Memory B cell (primary cell): ENCODE results near the gene P4HA2.

Source experiments
- ATAC-seq: fragments of 150-1000 bp; cut with Tn5 transposase; 2 replicates; pipeline ENCODE4 v1.10.0; 2021; ENCODE audit warnings: low read depth, mild to moderate bottlenecking, moderate library complexity
- DNase-seq, 2 donors: peaks; one replicate each; pipeline ENCODE4 v3.0.0; 2022; ENCODE audit warnings: low spot score in 2 of 2
- H3K27ac Mint-ChIP-seq: one replicate; pipeline ENCODE4 v1.8.0; 2022; ENCODE audit warnings: mild to moderate bottlenecking, moderate library complexity, mixed read lengths
- H3K27me3 Mint-ChIP-seq: one replicate; pipeline ENCODE4 v1.8.0; 2022; ENCODE audit warnings: mixed read lengths
- H3K36me3 Mint-ChIP-seq: one replicate; pipeline ENCODE4 v1.8.0; 2022; ENCODE audit warnings: mild to moderate bottlenecking, mixed read lengths
- H3K4me1 Mint-ChIP-seq: one replicate; pipeline ENCODE4 v1.8.0; 2022; ENCODE audit warnings: mixed read lengths
- H3K4me3 Mint-ChIP-seq: one replicate; pipeline ENCODE4 v1.8.0; 2022; ENCODE audit warnings: mild to moderate bottlenecking, moderate library complexity, mixed read lengths
- H3K9me3 Mint-ChIP-seq: one replicate; pipeline ENCODE4 v1.8.0; 2022; ENCODE audit warnings: mixed read lengths

Gene P4HA2

GRCh38 chr5:132243366-132243977, 15.8 kb upstream of the P4HA2 start:
- no peak overlapping the region for H3K27ac Mint-ChIP-seq
- H3K4me1 Mint-ChIP-seq, result no peaks in the 10 kb centered on the region
- DNase-seq, result no peak
- H3K9me3 Mint-ChIP-seq, result peaks cover 23% of the 10 kb centered on the region
- H3K36me3 Mint-ChIP-seq, result peaks cover 14% of the 10 kb centered on the region
- H3K27me3 Mint-ChIP-seq, result peaks cover 8% of the 10 kb centered on the region
- H3K4me3 Mint-ChIP-seq, result no peak overlapping the region
- ATAC-seq, result no peak

GRCh38 chr5:132239776-132240175, 12.1 kb upstream of the P4HA2 start:
- peaks cover 5% of the 10 kb centered on the region for H3K27me3 Mint-ChIP-seq
- H3K36me3 Mint-ChIP-seq, result peaks cover 9% of the 10 kb centered on the region
- H3K9me3 Mint-ChIP-seq, result peaks cover 11% of the 10 kb centered on the region
- H3K4me3 Mint-ChIP-seq, result no peak overlapping the region
- H3K4me1 Mint-ChIP-seq, result no peaks in the 10 kb centered on the region
- DNase-seq, result no peak
- ATAC-seq, result no peak
- no peak overlapping the region for H3K27ac Mint-ChIP-seq

- DNase-seq (no peak), ATAC-seq (no peak)
- Mint-ChIP-seq H3K36me3 (peaks cover 6% of the 10 kb centered on the region), H3K27ac (no peak overlapping the region), H3K9me3 (peaks cover 6% of the 10 kb centered on the region), H3K27me3 (peaks cover 5% of the 10 kb centered on the region), H3K4me1 (no peaks in the 10 kb centered on the region), H3K4me3 (no peak overlapping the region)
Measured at GRCh38 chr5:132238901-132239500, 11.3 kb upstream of the P4HA2 start.

GRCh38 chr5:132238169-132238744, 10.6 kb upstream of the P4HA2 start:
- no peaks in the 10 kb centered on the region for H3K4me1 Mint-ChIP-seq
- H3K27me3 Mint-ChIP-seq, result peaks cover 2% of the 10 kb centered on the region
- no peak overlapping the region for H3K27ac Mint-ChIP-seq
- DNase-seq (peak; percentile 71 to 78), ATAC-seq (peak; percentile 83)
- H3K9me3 Mint-ChIP-seq, result peaks cover 3% of the 10 kb centered on the region
- H3K4me3 Mint-ChIP-seq, result no peak overlapping the region
- peaks cover 3% of the 10 kb centered on the region for H3K36me3 Mint-ChIP-seq

GRCh38 chr5:132237670-132238069, 10.0 kb upstream of the P4HA2 start:
- H3K36me3 Mint-ChIP-seq, result no peaks in the 10 kb centered on the region
- H3K4me1 Mint-ChIP-seq, result no peaks in the 10 kb centered on the region
- no peak for DNase-seq
- H3K9me3 Mint-ChIP-seq, result peaks cover 3% of the 10 kb centered on the region
- no peak overlapping the region for H3K4me3 Mint-ChIP-seq
- H3K27ac Mint-ChIP-seq, result no peak overlapping the region
- no peak for ATAC-seq
- peaks cover 3% of the 10 kb centered on the region for H3K27me3 Mint-ChIP-seq

- Mint-ChIP-seq H3K9me3 (peaks cover 3% of the 10 kb centered on the region), H3K27me3 (peaks cover 4% of the 10 kb centered on the region), H3K27ac (no peak overlapping the region), H3K4me3 (no peak overlapping the region), H3K36me3 (no peaks in the 10 kb centered on the region), H3K4me1 (no peaks in the 10 kb centered on the region)
- ATAC-seq (no peak), DNase-seq (no peak)
Measured at GRCh38 chr5:132237141-132237540, 9.5 kb upstream of the P4HA2 start.

GRCh38 chr5:132235340-132235739, 7.7 kb upstream of the P4HA2 start:
- no peaks in the 10 kb centered on the region for H3K4me1 Mint-ChIP-seq
- H3K36me3 Mint-ChIP-seq, result no peaks in the 10 kb centered on the region
- H3K4me3 Mint-ChIP-seq, result no peak overlapping the region
- H3K27me3 Mint-ChIP-seq, result peaks cover 2% of the 10 kb centered on the region
- no peak for DNase-seq
- no peak for ATAC-seq
- no peak overlapping the region for H3K27ac Mint-ChIP-seq
- H3K9me3 Mint-ChIP-seq, result no peaks in the 10 kb centered on the region

GRCh38 chr5:132234684-132235062, 7.0 kb upstream of the P4HA2 start:
- H3K4me1 Mint-ChIP-seq, result peaks cover 4% of the 10 kb centered on the region
- H3K36me3 Mint-ChIP-seq, result no peaks in the 10 kb centered on the region
- H3K9me3 Mint-ChIP-seq, result no peaks in the 10 kb centered on the region
- peaks cover 3% of the 10 kb centered on the region for H3K27me3 Mint-ChIP-seq
- DNase-seq, result no peak
- H3K4me3 Mint-ChIP-seq, result no peak overlapping the region
- no peak for ATAC-seq
- H3K27ac Mint-ChIP-seq, result no peak overlapping the region

GRCh38 chr5:132233811-132234683, 6.4 kb upstream of the P4HA2 start:
- Mint-ChIP-seq H3K27ac (no peak overlapping the region), H3K4me1 (peaks cover 10% of the 10 kb centered on the region), H3K36me3 (no peaks in the 10 kb centered on the region), H3K4me3 (no peak overlapping the region), H3K27me3 (peaks cover 8% of the 10 kb centered on the region), H3K9me3 (no peaks in the 10 kb centered on the region)
- ATAC-seq (no peak), DNase-seq (no peak)

- peaks cover 10% of the 10 kb centered on the region for H3K27me3 Mint-ChIP-seq
- H3K4me1 Mint-ChIP-seq, result peaks cover 15% of the 10 kb centered on the region
- H3K36me3 Mint-ChIP-seq, result peaks cover 1% of the 10 kb centered on the region
- no peak for ATAC-seq
- H3K9me3 Mint-ChIP-seq, result no peaks in the 10 kb centered on the region
- no peak overlapping the region for H3K4me3 Mint-ChIP-seq
- H3K27ac Mint-ChIP-seq, result no peak overlapping the region
- no peak for DNase-seq
Measured at GRCh38 chr5:132233081-132233480, 5.4 kb upstream of the P4HA2 start.

- no peaks in the 10 kb centered on the region for H3K9me3 Mint-ChIP-seq
- DNase-seq, result no peak
- H3K4me1 Mint-ChIP-seq, result peaks cover 15% of the 10 kb centered on the region
- H3K4me3 Mint-ChIP-seq, result no peak overlapping the region
- peaks cover 10% of the 10 kb centered on the region for H3K27me3 Mint-ChIP-seq
- peaks cover 1% of the 10 kb centered on the region for H3K36me3 Mint-ChIP-seq
- no peak overlapping the region for H3K27ac Mint-ChIP-seq
- no peak for ATAC-seq
Measured at GRCh38 chr5:132232465-132232864, 4.8 kb upstream of the P4HA2 start.

- Mint-ChIP-seq H3K4me3 (no peak overlapping the region), H3K4me1 (peaks cover 19% of the 10 kb centered on the region), H3K9me3 (no peaks in the 10 kb centered on the region), H3K27ac (no peak overlapping the region), H3K36me3 (peaks cover 1% of the 10 kb centered on the region), H3K27me3 (peaks cover 14% of the 10 kb centered on the region)
- DNase-seq (no peak), ATAC-seq (no peak)
Measured at GRCh38 chr5:132230871-132231270, 3.2 kb upstream of the P4HA2 start.

- no peaks in the 10 kb centered on the region for H3K9me3 Mint-ChIP-seq
- peak overlapping the region; percentile 72 for H3K4me3 Mint-ChIP-seq
- H3K27me3 Mint-ChIP-seq, result peaks cover 19% of the 10 kb centered on the region
- DNase-seq (no peak), ATAC-seq (no peak)
- H3K27ac Mint-ChIP-seq, result no peak overlapping the region
- H3K36me3 Mint-ChIP-seq, result peaks cover 1% of the 10 kb centered on the region
- H3K4me1 Mint-ChIP-seq, result peaks cover 19% of the 10 kb centered on the region
Measured at GRCh38 chr5:132229236-132229635, 1.6 kb upstream of the P4HA2 start.
